SK-N-SH treated with all-trans-retinoic acid at 6 μM for 48 hours (cell line): ENCODE measurements around the gene FAM111A.

Experiments
- ATAC-seq: fragments of 200-7000 bp; cut with Tn5 transposase; 3 replicates; pipeline ENCODE4 v1.9.1; 2020; ENCODE audit warnings: mild to moderate bottlenecking, moderate library complexity
- ARNTL ChIP-seq: fragments of 450-650 bp; formaldehyde crosslinking; IDR thresholded peaks from 2 replicates; pipeline ENCODE4 v1.5.0; 2020; ENCODE audit warnings: low read depth, mild to moderate bottlenecking, moderate library complexity, borderline replicate concordance
- BACH2 ChIP-seq: fragments of 250-450 bp; sonication (Bioruptor Pico); IDR thresholded peaks from 2 replicates; pipeline ENCODE4 v1.9.0; 2021; ENCODE audit warnings: mild to moderate bottlenecking, borderline replicate concordance
- CREB5 ChIP-seq: fragments of 250-450 bp; sonication (Bioruptor Pico); IDR thresholded peaks from 2 replicates; pipeline ENCODE4 v1.5.1; 2020; ENCODE audit warnings: low read depth, mild to moderate bottlenecking, moderate library complexity
- CSDC2 ChIP-seq: fragments of 250-450 bp; sonication (Bioruptor Pico); IDR thresholded peaks from 2 replicates; pipeline ENCODE4 v1.5.0; 2020; ENCODE audit warnings: mild to moderate bottlenecking, moderate library complexity
- CSRNP3 ChIP-seq: fragments of 250-450 bp; sonication (Bioruptor Pico); IDR thresholded peaks from 2 replicates; pipeline ENCODE4 v1.5.1; 2021; ENCODE audit warnings: mild to moderate bottlenecking, moderate library complexity
- ESRRG ChIP-seq: fragments of 250-450 bp; sonication (Bioruptor Pico); IDR thresholded peaks from 2 replicates; pipeline ENCODE4 v1.6.1; 2021; ENCODE audit warnings: mild to moderate bottlenecking
- GLIS3 ChIP-seq: fragments of 250-450 bp; sonication (Bioruptor Pico); IDR thresholded peaks from 2 replicates; pipeline ENCODE4 v1.5.0; 2020; ENCODE audit warnings: mild to moderate bottlenecking, moderate library complexity
- ISL1 ChIP-seq: fragments of 250-450 bp; sonication (Bioruptor Pico); IDR thresholded peaks from 2 replicates; pipeline ENCODE4 v2.1.2; 2022; ENCODE audit warnings: mild to moderate bottlenecking, moderate library complexity
- OSR1 ChIP-seq: fragments of 250-450 bp; sonication (Bioruptor Pico); IDR thresholded peaks from 2 replicates; pipeline ENCODE4 v1.8.0; 2022; ENCODE audit warnings: moderate library complexity, mild to moderate bottlenecking, inconsistent platforms
- POU6F1 ChIP-seq: fragments of 250-450 bp; sonication (Bioruptor Pico); IDR thresholded peaks from 2 replicates; pipeline ENCODE4 v1.8.0; 2021; ENCODE audit warnings: low read depth, mild to moderate bottlenecking, moderate library complexity, borderline replicate concordance
- PPARA ChIP-seq: fragments of 250-450 bp; sonication (Bioruptor Pico); IDR thresholded peaks from 2 replicates; pipeline ENCODE4 v1.5.0; 2020; ENCODE audit warnings: mild to moderate bottlenecking, borderline replicate concordance
- RARB ChIP-seq: fragments of 250-450 bp; sonication (Bioruptor Pico); IDR thresholded peaks from 2 replicates; pipeline ENCODE4 v1.8.0; 2021; ENCODE audit warnings: mild to moderate bottlenecking, moderate library complexity
- SNAI2 ChIP-seq: fragments of 250-450 bp; sonication (Bioruptor Pico); IDR thresholded peaks from 2 replicates; pipeline ENCODE4 v1.5.0; 2020; ENCODE audit warnings: mild to moderate bottlenecking, moderate library complexity
- TCF4 ChIP-seq: fragments of 250-450 bp; sonication (Bioruptor Pico); IDR thresholded peaks from 2 replicates; pipeline ENCODE4 v1.8.0; 2021; ENCODE audit warnings: mild to moderate bottlenecking, moderate library complexity, borderline replicate concordance
- TSHZ2 ChIP-seq: fragments of 250-450 bp; sonication (Bioruptor Pico); IDR thresholded peaks from 2 replicates; pipeline ENCODE4 v1.5.0; 2020; ENCODE audit warnings: mild to moderate bottlenecking, moderate library complexity
- ZC3H10 ChIP-seq: fragments of 250-450 bp; sonication (Bioruptor Pico); IDR thresholded peaks from 2 replicates; pipeline ENCODE4 v1.5.1; 2021; ENCODE audit warnings: mild to moderate bottlenecking, moderate library complexity
- ZFP3 ChIP-seq: fragments of 250-450 bp; sonication (Bioruptor Pico); IDR thresholded peaks from 2 replicates; pipeline ENCODE4 v1.5.0; 2020; ENCODE audit warnings: mild to moderate bottlenecking, moderate library complexity
- ZFP30 ChIP-seq: fragments of 450-650 bp; formaldehyde crosslinking; IDR thresholded peaks from 2 replicates; pipeline ENCODE4 v1.5.0; 2022; ENCODE audit warnings: mild to moderate bottlenecking, moderate library complexity
- ZNF70 ChIP-seq: fragments of 450-650 bp; formaldehyde crosslinking; IDR thresholded peaks from 2 replicates; pipeline ENCODE4 v1.5.0; 2020; ENCODE audit warnings: mild to moderate bottlenecking, moderate library complexity
- ZNF8 ChIP-seq: fragments of 450-650 bp; formaldehyde crosslinking; IDR thresholded peaks from 2 replicates; pipeline ENCODE4 v1.5.0; 2020; ENCODE audit warnings: mild to moderate bottlenecking, moderate library complexity

The FAM111A gene

GRCh38 chr11:59184691-59185339 is 42.2 kb downstream of the FAM111A start:
- TF ChIP-seq POU6F1 (CRISPR knock-in tag) (no peak), SNAI2 (CRISPR knock-in tag) (no peak), ARNTL (CRISPR knock-in tag) (no peak), ZFP3 (CRISPR knock-in tag) (no peak)
- no peak for ATAC-seq

- ATAC-seq: no peak
- TF ChIP-seq CREB5: no peak
- TF ChIP-seq OSR1 (CRISPR knock-in tag): no peak
- TF ChIP-seq PPARA (CRISPR knock-in tag): no peak
- no peak for TF ChIP-seq ARNTL (CRISPR knock-in tag)
- no peak for TF ChIP-seq TSHZ2 (CRISPR knock-in tag)
- TF ChIP-seq TCF4: no peak
- TF ChIP-seq ISL1 (CRISPR knock-in tag): no peak
- no peak for TF ChIP-seq ZNF8 (CRISPR knock-in tag)
- no peak for TF ChIP-seq CSDC2 (CRISPR knock-in tag)
- no peak for TF ChIP-seq ZNF70 (CRISPR knock-in tag)
- no peak for TF ChIP-seq RARB (CRISPR knock-in tag)
- TF ChIP-seq POU6F1 (CRISPR knock-in tag): no peak
- TF ChIP-seq ZFP30 (CRISPR knock-in tag): no peak
- no peak for TF ChIP-seq ZC3H10 (CRISPR knock-in tag)
- no peak for TF ChIP-seq SNAI2 (CRISPR knock-in tag)
- no peak for TF ChIP-seq BACH2 (CRISPR knock-in tag)
- TF ChIP-seq CSRNP3 (CRISPR knock-in tag): no peak
- no peak for TF ChIP-seq ESRRG (CRISPR knock-in tag)
These were observed 42.8 kb downstream of the FAM111A start for GRCh38 chr11:59185386-59185945.

GRCh38 chr11:59186130-59186594 is 43.5 kb downstream of the FAM111A start:
- no peak for TF ChIP-seq ISL1 (CRISPR knock-in tag)
- TF ChIP-seq POU6F1 (CRISPR knock-in tag): no peak
- no peak for TF ChIP-seq OSR1 (CRISPR knock-in tag)
- no peak for TF ChIP-seq CSDC2 (CRISPR knock-in tag)
- no peak for TF ChIP-seq ZNF8 (CRISPR knock-in tag)
- TF ChIP-seq ZFP30 (CRISPR knock-in tag): no peak
- no peak for TF ChIP-seq SNAI2 (CRISPR knock-in tag)
- no peak for TF ChIP-seq GLIS3 (CRISPR knock-in tag)
- no peak for TF ChIP-seq ZFP3 (CRISPR knock-in tag)
- no peak for TF ChIP-seq CREB5
- TF ChIP-seq BACH2 (CRISPR knock-in tag): no peak
- TF ChIP-seq ARNTL (CRISPR knock-in tag): no peak
- no peak for TF ChIP-seq TSHZ2 (CRISPR knock-in tag)
- ATAC-seq: peak; percentile 81
